Loucy (cell line): ENCODE measurements around the gene DGKB.

Source experiments
- CTCF ChIP-seq: fragments of 200-600 bp; sonication (generic); conservative IDR thresholded peaks from 2 replicates; pipeline ENCODE4 v1.5.1; 2014; ENCODE audit warnings: mild to moderate bottlenecking, antibody characterized with exemption, low read length
- EZH2phosphoT487 ChIP-seq: fragments of 200-600 bp; IDR thresholded peaks from 2 replicates; pipeline ENCODE4 v1.6.1; 2018; ENCODE audit warnings: antibody characterized with exemption, mild to moderate bottlenecking, moderate library complexity, borderline replicate concordance

DNA sequence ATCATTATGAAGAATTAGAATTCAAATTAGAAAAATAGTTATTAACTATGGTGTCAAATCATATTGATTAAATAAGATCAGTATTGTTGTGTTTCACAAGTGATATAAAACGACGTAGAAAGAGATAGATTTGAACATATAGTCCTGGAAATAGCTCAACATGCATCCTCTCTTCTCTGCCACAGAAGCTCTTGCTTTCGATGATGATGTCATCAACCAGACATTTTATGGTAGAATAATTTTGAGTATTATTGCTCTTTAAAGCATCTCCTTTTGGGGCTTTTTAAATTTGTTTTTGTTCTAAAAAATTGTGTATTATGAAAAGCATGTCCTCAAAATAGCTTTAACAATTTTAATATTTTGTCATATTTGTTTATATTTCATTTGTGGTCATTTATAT lies 95.0 kb downstream of the DGKB start:
- no peak for TF ChIP-seq CTCF
- no peak for TF ChIP-seq EZH2phosphoT487
